Testis (tissue), 3 donors: ENCODE data around the gene TMEM30B. TPM values are rescaled to one million over a fixed set of nuclear protein-coding genes. Genes with fewer than 3 reads are reported as not detected.

ENCODE experiments used
- DNase-seq: peaks from one replicate; pipeline ENCODE4 v3.0.0-alpha.2; 2019
- H3K27ac ChIP-seq, 2 donors: fragments of 200-600 bp; sonication (generic); one replicate each; pipeline ENCODE4 v1.5.1; 2019
- H3K27me3 ChIP-seq: fragments of 200-600 bp; sonication (generic); one replicate; pipeline ENCODE4 v1.5.1; 2019
- H3K36me3 ChIP-seq: fragments of 200-600 bp; sonication (generic); one replicate; pipeline ENCODE4 v1.5.1; 2017; ENCODE audit warnings: low read depth; ENCODE audit errors: missing control alignments
- H3K4me1 ChIP-seq: fragments of 200-600 bp; sonication (generic); one replicate; pipeline ENCODE4 v1.5.1; 2019
- H3K4me3 ChIP-seq, 2 donors: fragments of 200-600 bp; sonication (generic); one replicate each; pipeline ENCODE4 v1.5.1; 2017 to 2019
- H3K9me3 ChIP-seq: fragments of 200-600 bp; sonication (generic); one replicate; pipeline ENCODE4 v1.5.1; 2017
- CTCF ChIP-seq, 3 experiments: fragments of 450-650 bp in 2 of 3; fragments of 200-600 bp in 1 of 3; sonication (generic) in 1 of 3; IDR thresholded peaks; one replicate each; pipeline ENCODE4 v1.5.1; 2016 to 2019; ENCODE audit warnings: antibody characterized with exemption in 3 of 3, mild to moderate bottlenecking in 2 of 3, moderate library complexity in 1 of 3
- POLR2A ChIP-seq: fragments of 450-650 bp; IDR thresholded peaks from one replicate; pipeline ENCODE4 v1.6.1; 2017; ENCODE audit warnings: antibody characterized with exemption, mild to moderate bottlenecking, moderate library complexity
- WGBS, 2 donors: methylation state at CpG; one replicate each; pipeline ENCODE4 v1.1.5; 2018; 5-methylcytosine and 5-hydroxymethylcytosine counted together
- intact Hi-C: fragments of 100-400 bp; cut with DNase I; formaldehyde crosslinking; loops from one replicate; pipeline ENCODE4 v1.15.1; 2023; ENCODE audit warnings: low total_unique reads
- polyA plus RNA-seq: library from polyadenylated mRNA; stranded (reverse); fragments of 350-450 nt; fragmentation: Illumina TruSeq; extraction: RNeasy Lipid Tissue Mini Kit (QIAGEN cat#74804); gene quantifications from one replicate; pipeline ENCODE4 v1.2.3, GENCODE V29; 2014; ENCODE audit warnings: low read depth, low replicate concordance; ENCODE audit not compliant: insufficient read depth
- total RNA-seq, 2 donors: library from RNA; depleted of rRNA; stranded (reverse); fragments of >200 nt; gene quantifications; one replicate each; pipeline ENCODE4 v1.2.3, GENCODE V29; 2016

The TMEM30B gene
- total and polyA plus RNA-seq, 3 donors from 2014 or later = 5.9 to 11.4 (median 8.9) TPM

- no peak for TF ChIP-seq CTCF (IDR thresholded peaks at IDR 0.05)
- TF ChIP-seq POLR2A = no peak
- intact Hi-C loops = loop anchor here (10.0 kb wide), 1 partner anchor 631 kb away; no protein-coding TSS in a partner anchor
- no peaks in the 10 kb centered on the region for H3K27me3 ChIP-seq
- DNase-seq = no peak
- peaks cover 11% of the 10 kb centered on the region for H3K4me1 ChIP-seq
- H3K36me3 ChIP-seq = no peaks in the 10 kb centered on the region
- 90 to 91% methylated on average over 5 of the region's 5 CpGs for WGBS, 2 donors
- no peaks in the 10 kb centered on the region for H3K9me3 ChIP-seq
- no peak overlapping the region for H3K27ac ChIP-seq
- H3K4me3 ChIP-seq = no peak overlapping the region
Measured at GRCh38 chr14:61255968-61256367, 25.2 kb downstream of the TMEM30B start.

GRCh38 chr14:61254808-61255526 is 26.2 kb downstream of the TMEM30B start:
- H3K27me3 ChIP-seq = no peaks in the 10 kb centered on the region
- DNase-seq = no peak
- no peaks in the 10 kb centered on the region for H3K9me3 ChIP-seq
- peaks cover 11% of the 10 kb centered on the region for H3K4me1 ChIP-seq
- TF ChIP-seq POLR2A (no peak), CTCF (IDR thresholded peaks at IDR 0.05) (no peak)
- no peaks in the 10 kb centered on the region for H3K36me3 ChIP-seq
- no peak overlapping the region for H3K27ac ChIP-seq
- WGBS, 2 donors = 77 to 82% methylated on average over 8 of the region's 8 CpGs
- no peak overlapping the region for H3K4me3 ChIP-seq
- intact Hi-C loops = loop anchor here (10.0 kb wide), 1 partner anchor 630 kb away; no protein-coding TSS in a partner anchor

GRCh38 chr14:61253064-61253738 is 27.9 kb downstream of the TMEM30B start:
- peaks cover 5% of the 10 kb centered on the region for H3K4me1 ChIP-seq
- intact Hi-C loops = loop anchor here (10.0 kb wide), 1 partner anchor 628 kb away; no protein-coding TSS in a partner anchor

GRCh38 chr14:61252369-61253063 is 28.6 kb downstream of the TMEM30B start:
- DNase-seq = peak; percentile 88
- H3K9me3 ChIP-seq = no peaks in the 10 kb centered on the region
- H3K27ac ChIP-seq = no peak overlapping the region
- intact Hi-C loops = loop anchor here (10.0 kb wide), 1 partner anchor 628 kb away; no protein-coding TSS in a partner anchor
- H3K4me1 ChIP-seq = peaks cover 5% of the 10 kb centered on the region
- 26 to 35% methylated on average over 7 of the region's 7 CpGs for WGBS, 2 donors
- H3K4me3 ChIP-seq = no peak overlapping the region
- H3K36me3 ChIP-seq = no peaks in the 10 kb centered on the region
- H3K27me3 ChIP-seq = no peaks in the 10 kb centered on the region
- TF ChIP-seq CTCF (IDR thresholded peaks at IDR 0.05) = peak; percentile 37 to 73 (median 71)
- no peak for TF ChIP-seq POLR2A

More at GRCh38 chr14:61253064-61253738, 27.9 kb downstream of the TMEM30B start:
- WGBS, 2 donors = 56 to 60% methylated on average over 4 of the region's 4 CpGs
- no peak for TF ChIP-seq POLR2A
- no peak for TF ChIP-seq CTCF (IDR thresholded peaks at IDR 0.05)
- Histone ChIP-seq H3K4me3 (no peak overlapping the region), H3K9me3 (no peaks in the 10 kb centered on the region), H3K36me3 (no peaks in the 10 kb centered on the region), H3K27me3 (no peaks in the 10 kb centered on the region), H3K27ac (no peak overlapping the region)
- DNase-seq = no peak
